ENCODE results near the gene TMEM147.

GRCh38 chr19:35554076-35554475 lies 8.7 kb downstream of the TMEM147 start:
- TF ChIP-seq, protein P1, sequence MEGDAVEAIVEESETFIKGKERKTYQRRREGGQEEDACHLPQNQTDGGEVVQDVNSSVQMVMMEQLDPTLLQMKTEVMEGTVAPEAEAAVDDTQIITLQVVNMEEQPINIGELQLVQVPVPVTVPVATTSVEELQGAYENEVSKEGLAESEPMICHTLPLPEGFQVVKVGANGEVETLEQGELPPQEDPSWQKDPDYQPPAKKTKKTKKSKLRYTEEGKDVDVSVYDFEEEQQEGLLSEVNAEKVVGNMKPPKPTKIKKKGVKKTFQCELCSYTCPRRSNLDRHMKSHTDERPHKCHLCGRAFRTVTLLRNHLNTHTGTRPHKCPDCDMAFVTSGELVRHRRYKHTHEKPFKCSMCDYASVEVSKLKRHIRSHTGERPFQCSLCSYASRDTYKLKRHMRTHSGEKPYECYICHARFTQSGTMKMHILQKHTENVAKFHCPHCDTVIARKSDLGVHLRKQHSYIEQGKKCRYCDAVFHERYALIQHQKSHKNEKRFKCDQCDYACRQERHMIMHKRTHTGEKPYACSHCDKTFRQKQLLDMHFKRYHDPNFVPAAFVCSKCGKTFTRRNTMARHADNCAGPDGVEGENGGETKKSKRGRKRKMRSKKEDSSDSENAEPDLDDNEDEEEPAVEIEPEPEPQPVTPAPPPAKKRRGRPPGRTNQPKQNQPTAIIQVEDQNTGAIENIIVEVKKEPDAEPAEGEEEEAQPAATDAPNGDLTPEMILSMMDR (conservative IDR thresholded peaks at IDR 0.05 in 1 of 2, IDR thresholded peaks at IDR 0.05 in 1 of 2; ENCODE audit: extremely low read depth in 1 of 2, insufficient read depth in 1 of 2, low read depth in 1 of 2, low read length in 2 of 2), result no peak
- no peak for TF ChIP-seq EZH2 (IDR thresholded peaks at IDR 0.05; ENCODE audit: borderline replicate concordance, low read length)
